HCT116 (cell line): ENCODE results near the gene FAM151A. TPM values are rescaled to one million over a fixed set of nuclear protein-coding genes. Genes with fewer than 3 reads are reported as not detected.

Experiments
- ATAC-seq: fragments of 200-7000 bp; cut with Tn5 transposase; 2 replicates; pipeline ENCODE4 v1.9.1; 2020; ENCODE audit warnings: mild to moderate bottlenecking, moderate library complexity
- BruUV-seq: library from RNA; stranded (reverse); fragments of 400-500 nt; replicated peaks from 2 replicates; lab custom pipeline; 2021; lab: Mats Ljungman, UMichigan
- CTCF ChIA-PET: fragments of 300-600 bp; sonication (Branson Sonifier 250); formaldehyde crosslinking; loops from one replicate; lab custom pipeline; 2021; ENCODE audit warnings: antibody characterized with exemption; lab: Charles Lee
- POLR2A ChIA-PET: fragments of 300-600, 350-600 bp; sonication (Branson Sonifier 250); formaldehyde crosslinking; loops from one replicate; lab custom pipeline; 2021; ENCODE audit warnings: antibody characterized with exemption; lab: Charles Lee
- RAD21 ChIA-PET, 2 experiments: fragments of 300-600 bp; sonication (Branson Sonifier 250); formaldehyde crosslinking; loops; one replicate each; lab custom pipeline; 2023; ENCODE audit warnings: low total read pairs in 2 of 2; ENCODE audit not compliant: uncharacterized antibody in 2 of 2, unreplicated experiment in 2 of 2, low non-redundant PET in 1 of 2; lab: Charles Lee
- DNase-seq: peaks from one replicate; pipeline ENCODE4 v3.0.0-alpha.2; 2010; ENCODE audit warnings: low read depth, low spot score
- H2AFZ ChIP-seq: fragments of 200-600 bp; shearing (Covaris generic), sonication (generic); 2 replicates; pipeline ENCODE4 v1.6.1; 2017; ENCODE audit warnings: low read depth, mixed run types, mixed read lengths, antibody characterized with exemption, low read length; ENCODE audit not compliant: poor library complexity, severe bottlenecking
- H3K27ac ChIP-seq: 2 replicates; pipeline ENCODE4 v1.5.1; 2012; ENCODE audit warnings: low read depth, low read length
- H3K27me3 ChIP-seq: fragments of 200-600 bp; sonication (generic); 2 replicates; pipeline ENCODE4 v1.6.1; 2016; ENCODE audit warnings: mixed run types, low read length, mixed read lengths; ENCODE audit not compliant: insufficient read depth
- H3K36me3 ChIP-seq, 2 experiments: fragments of 200-500 bp in 1 of 2; fragments of 200-600 bp in 1 of 2; sonication (Bioruptor generic) in 1 of 2; sonication (generic) in 1 of 2; 2 replicates each; pipeline versions ENCODE4 v1.5.1 to v1.6.1; 2014 to 2016; ENCODE audit warnings: low read length in 2 of 2, inconsistent platforms in 1 of 2, mixed read lengths in 1 of 2, mixed run types in 1 of 2; ENCODE audit not compliant: insufficient read depth in 2 of 2, control insufficient read depth in 1 of 2
- H3K4me1 ChIP-seq, 2 experiments: fragments of 200-600 bp in 1 of 2; sonication (generic) in 1 of 2; 2 replicates each; pipeline versions ENCODE4 v1.5.1 to v1.6.1; 2012 to 2017; ENCODE audit warnings: low read length in 2 of 2, inconsistent platforms in 1 of 2, mild to moderate bottlenecking in 1 of 2, mixed read lengths in 1 of 2, mixed run types in 1 of 2, moderate library complexity in 1 of 2; ENCODE audit not compliant: insufficient read depth in 2 of 2, control insufficient read depth in 1 of 2
- H3K4me2 ChIP-seq: fragments of 200-600 bp; sonication (generic); 2 replicates; pipeline ENCODE4 v1.6.1; 2017; ENCODE audit warnings: mixed run types, low read length, mixed read lengths
- H3K4me3 ChIP-seq, 2 experiments: fragments of 200-600 bp in 1 of 2; sonication (generic) in 1 of 2; replicated peaks in 1 of 2; 2 replicates each; pipeline ENCODE4 v1.5.1; 2011 to 2016; ENCODE audit warnings: low read length in 2 of 2, control low read depth in 1 of 2, low read depth in 1 of 2, mild to moderate bottlenecking in 1 of 2, mixed read lengths in 1 of 2, mixed run types in 1 of 2
- H3K79me2 ChIP-seq: fragments of 200-600 bp; sonication (generic); 2 replicates; pipeline ENCODE4 v1.6.1; 2017; ENCODE audit warnings: mild to moderate bottlenecking, mixed run types, low read length, moderate library complexity, mixed read lengths; ENCODE audit not compliant: insufficient read depth
- H3K9ac ChIP-seq: fragments of 200-600 bp; sonication (generic); 2 replicates; pipeline ENCODE4 v1.6.1; 2016; ENCODE audit warnings: low read length, mixed read lengths
- H3K9me2 ChIP-seq: fragments of 200-600 bp; sonication (generic), shearing (Covaris generic); 2 replicates; pipeline ENCODE4 v1.6.1; 2017; ENCODE audit warnings: mixed run types, mild to moderate bottlenecking, moderate library complexity; ENCODE audit not compliant: insufficient read depth
- H3K9me3 ChIP-seq, 2 experiments: fragments of 200-500 bp in 1 of 2; fragments of 200-600 bp in 1 of 2; sonication (Bioruptor generic) in 1 of 2; sonication (generic) in 1 of 2; 2 replicates each; pipeline ENCODE4 v1.6.1; 2014 to 2017; ENCODE audit warnings: low read length in 2 of 2, mixed read lengths in 2 of 2, inconsistent platforms in 1 of 2, low read depth in 1 of 2, mild to moderate bottlenecking in 1 of 2, mixed run types in 1 of 2, moderate library complexity in 1 of 2; ENCODE audit not compliant: control insufficient read depth in 1 of 2, insufficient read depth in 1 of 2
- H4K20me1 ChIP-seq: fragments of 200-600 bp; sonication (generic), shearing (Covaris generic); 2 replicates; pipeline ENCODE4 v1.6.1; 2017; ENCODE audit warnings: mixed run types, mild to moderate bottlenecking, moderate library complexity; ENCODE audit not compliant: insufficient read depth
- CBX3 ChIP-seq: IDR thresholded peaks from 2 replicates; pipeline ENCODE4 v1.6.1; 2012; ENCODE audit warnings: low read depth
- CEBPB ChIP-seq: IDR thresholded peaks from 2 replicates; pipeline ENCODE4 v1.6.1; 2012; ENCODE audit warnings: low read depth
- ELF1 ChIP-seq: IDR thresholded peaks from 2 replicates; pipeline ENCODE4 v1.6.1; 2012; ENCODE audit warnings: low read depth, borderline replicate concordance
- JUND ChIP-seq: IDR thresholded peaks from 2 replicates; pipeline ENCODE4 v1.6.1; 2012
- POLR2A ChIP-seq: IDR thresholded peaks from 2 replicates; pipeline ENCODE4 v1.7.0; 2011; ENCODE audit warnings: borderline replicate concordance; ENCODE audit not compliant: insufficient read depth, insufficient read length; ENCODE audit errors: extremely low read depth
- RAD21 ChIP-seq: IDR thresholded peaks from 2 replicates; pipeline ENCODE4 v1.6.1; 2012; ENCODE audit warnings: low read depth, mild to moderate bottlenecking
- SIN3A ChIP-seq: IDR thresholded peaks from 2 replicates; pipeline ENCODE4 v1.6.1; 2012; ENCODE audit warnings: low read depth
- SP1 ChIP-seq: IDR thresholded peaks from 2 replicates; pipeline ENCODE4 v1.6.1; 2012; ENCODE audit warnings: low read depth
- SRF ChIP-seq: IDR thresholded peaks from 2 replicates; pipeline ENCODE4 v1.6.1; 2012; ENCODE audit warnings: low read depth
- TCF7L2 ChIP-seq: IDR thresholded peaks from 2 replicates; pipeline ENCODE4 v1.7.0; 2011; ENCODE audit warnings: borderline replicate concordance, inconsistent platforms; ENCODE audit not compliant: insufficient read depth, insufficient read length; ENCODE audit errors: extremely low read depth
- YY1 ChIP-seq: IDR thresholded peaks from 2 replicates; pipeline ENCODE4 v1.6.1; 2011; ENCODE audit warnings: low read length, low read depth, moderate library complexity, mild to moderate bottlenecking; ENCODE audit not compliant: insufficient replicate concordance; ENCODE audit errors: extremely low read depth
- ZFX ChIP-seq: fragments of 450-650 bp; IDR thresholded peaks from 2 replicates; pipeline ENCODE4 v1.6.1; 2017
- ZNF274 ChIP-seq: fragments of 200-500 bp; sonication (Bioruptor generic); IDR thresholded peaks from 2 replicates; pipeline ENCODE4 v1.6.1; 2014; ENCODE audit warnings: mild to moderate bottlenecking, low read depth, low read length, inconsistent platforms
- intact Hi-C: fragments of 100-400 bp; cut with micrococcal nuclease; formaldehyde crosslinking; loops from 2 replicates; pipeline ENCODE4 v1.10.0; 2022
- total RNA-seq: library from RNA; stranded (reverse); gene quantifications from one replicate; pipeline ENCODE4 v1.2.1, GENCODE V29; 2021; ENCODE audit not compliant: unreplicated experiment
- TF ChIP-seq, protein P1 (sequence below): IDR thresholded peaks from 2 replicates; pipeline ENCODE4 v1.6.1; 2012
- TF ChIP-seq, protein P2 (sequence below): IDR thresholded peaks from 2 replicates; pipeline ENCODE4 v1.6.1; 2012; ENCODE audit warnings: low read depth

Gene FAM151A
- total RNA-seq, 1 experiment from 2014 or later = not detected

DNA sequence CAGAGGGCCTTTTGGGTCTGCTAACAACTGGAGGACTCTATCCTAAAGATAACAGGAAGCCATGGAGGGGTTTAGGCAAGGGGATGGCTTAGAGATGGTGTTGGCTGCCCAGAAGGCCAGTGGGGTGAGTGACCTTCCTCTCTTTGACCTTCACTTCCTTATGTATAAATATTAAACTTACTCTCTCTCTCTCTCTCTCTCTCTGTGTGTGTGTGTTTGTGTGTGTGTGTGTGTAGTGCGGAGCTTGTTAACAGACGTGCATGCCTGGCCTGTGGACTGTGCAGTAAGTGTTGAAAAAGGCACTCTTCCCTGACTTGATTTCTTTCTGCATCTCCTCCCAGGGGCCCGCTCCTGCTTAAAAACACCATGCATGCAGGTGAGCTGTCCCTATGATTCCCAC, 28.3 kb upstream of the FAM151A start:
- H3K4me3 ChIP-seq = no peak overlapping the region
- H3K36me3 ChIP-seq = no peaks in the 10 kb centered on the region
- no TSS peak for BruUV-seq
- no peaks in the 10 kb centered on the region for H3K79me2 ChIP-seq
- no peak for DNase-seq
- no peaks in the 10 kb centered on the region for H3K27me3 ChIP-seq
- ATAC-seq = no peak
- ChIA-PET POLR2A (no interaction called here), CTCF (no interaction called here), RAD21 (no interaction called here)
- intact Hi-C loops = no loop called here
- H2AFZ ChIP-seq = no peak overlapping the region
- H3K9me2 ChIP-seq = no peaks in the 10 kb centered on the region
- no peaks in the 10 kb centered on the region for H4K20me1 ChIP-seq
- H3K9ac ChIP-seq = no peak overlapping the region
- H3K9me3 ChIP-seq = no peaks in the 10 kb centered on the region
- H3K27ac ChIP-seq = no peak overlapping the region
- no peak for TF ChIP-seq ZFX
- TF ChIP-seq SIN3A = no peak
- no peak for TF ChIP-seq RAD21
- TF ChIP-seq, protein P1, sequence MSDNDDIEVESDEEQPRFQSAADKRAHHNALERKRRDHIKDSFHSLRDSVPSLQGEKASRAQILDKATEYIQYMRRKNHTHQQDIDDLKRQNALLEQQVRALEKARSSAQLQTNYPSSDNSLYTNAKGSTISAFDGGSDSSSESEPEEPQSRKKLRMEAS = no peak
- no peak for TF ChIP-seq CBX3
- no peak for TF ChIP-seq SRF
- H3K4me1 ChIP-seq = no peaks in the 10 kb centered on the region
- H3K4me2 ChIP-seq = no peak overlapping the region

DNA sequence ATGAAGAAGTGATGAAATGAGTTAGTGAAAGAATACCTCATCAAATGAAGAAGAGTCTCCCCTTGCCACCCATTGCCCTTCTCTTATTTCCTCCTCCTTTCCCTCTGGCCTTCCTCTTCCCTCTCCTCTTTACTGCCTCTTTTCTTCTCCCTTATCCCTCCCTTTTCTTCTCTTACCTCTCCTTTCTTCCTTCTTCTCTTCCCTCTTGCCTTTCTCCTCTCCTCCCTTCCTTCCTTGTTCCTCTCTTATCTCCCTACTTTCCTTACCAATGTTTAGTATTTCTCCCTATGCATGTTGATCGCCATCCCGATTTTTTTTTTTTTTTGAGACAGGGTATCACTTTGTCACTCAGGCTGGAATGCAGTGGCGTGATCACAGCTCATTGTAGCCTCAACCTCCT, 27.1 kb upstream of the FAM151A start:
- Histone ChIP-seq H3K27ac (no peak overlapping the region), H3K4me1 (no peaks in the 10 kb centered on the region), H3K4me3 (no peak overlapping the region), H3K79me2 (no peaks in the 10 kb centered on the region), H3K9ac (no peak overlapping the region), H4K20me1 (no peaks in the 10 kb centered on the region), H3K27me3 (no peaks in the 10 kb centered on the region), H3K36me3 (no peaks in the 10 kb centered on the region), H3K9me3 (no peaks in the 10 kb centered on the region), H2AFZ (no peak overlapping the region), H3K9me2 (no peaks in the 10 kb centered on the region), H3K4me2 (no peak overlapping the region)
- CTCF ChIA-PET = no interaction called here
- intact Hi-C loops = no loop called here
- ATAC-seq (no peak), DNase-seq (no peak)
- RAD21 ChIA-PET = no interaction called here
- no TSS peak for BruUV-seq
- POLR2A ChIA-PET = no interaction called here
- TF ChIP-seq ZNF274 (no peak), POLR2A (no peak), CBX3 (no peak), YY1 (no peak), TCF7L2 (no peak), CEBPB (no peak), JUND (no peak), ELF1 (no peak), SP1 (no peak)
- TF ChIP-seq, protein P1 = no peak
- TF ChIP-seq, protein P2, sequence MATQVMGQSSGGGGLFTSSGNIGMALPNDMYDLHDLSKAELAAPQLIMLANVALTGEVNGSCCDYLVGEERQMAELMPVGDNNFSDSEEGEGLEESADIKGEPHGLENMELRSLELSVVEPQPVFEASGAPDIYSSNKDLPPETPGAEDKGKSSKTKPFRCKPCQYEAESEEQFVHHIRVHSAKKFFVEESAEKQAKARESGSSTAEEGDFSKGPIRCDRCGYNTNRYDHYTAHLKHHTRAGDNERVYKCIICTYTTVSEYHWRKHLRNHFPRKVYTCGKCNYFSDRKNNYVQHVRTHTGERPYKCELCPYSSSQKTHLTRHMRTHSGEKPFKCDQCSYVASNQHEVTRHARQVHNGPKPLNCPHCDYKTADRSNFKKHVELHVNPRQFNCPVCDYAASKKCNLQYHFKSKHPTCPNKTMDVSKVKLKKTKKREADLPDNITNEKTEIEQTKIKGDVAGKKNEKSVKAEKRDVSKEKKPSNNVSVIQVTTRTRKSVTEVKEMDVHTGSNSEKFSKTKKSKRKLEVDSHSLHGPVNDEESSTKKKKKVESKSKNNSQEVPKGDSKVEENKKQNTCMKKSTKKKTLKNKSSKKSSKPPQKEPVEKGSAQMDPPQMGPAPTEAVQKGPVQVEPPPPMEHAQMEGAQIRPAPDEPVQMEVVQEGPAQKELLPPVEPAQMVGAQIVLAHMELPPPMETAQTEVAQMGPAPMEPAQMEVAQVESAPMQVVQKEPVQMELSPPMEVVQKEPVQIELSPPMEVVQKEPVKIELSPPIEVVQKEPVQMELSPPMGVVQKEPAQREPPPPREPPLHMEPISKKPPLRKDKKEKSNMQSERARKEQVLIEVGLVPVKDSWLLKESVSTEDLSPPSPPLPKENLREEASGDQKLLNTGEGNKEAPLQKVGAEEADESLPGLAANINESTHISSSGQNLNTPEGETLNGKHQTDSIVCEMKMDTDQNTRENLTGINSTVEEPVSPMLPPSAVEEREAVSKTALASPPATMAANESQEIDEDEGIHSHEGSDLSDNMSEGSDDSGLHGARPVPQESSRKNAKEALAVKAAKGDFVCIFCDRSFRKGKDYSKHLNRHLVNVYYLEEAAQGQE = no peak
